Left renal pelvis (tissue), 4 donors: ENCODE data around the gene EXOC6B. TPM values are rescaled to one million over a fixed set of nuclear protein-coding genes. Genes with fewer than 3 reads are reported as not detected.

ENCODE experiments used
- DNase-seq, 4 donors: peaks; one replicate each; pipeline ENCODE4 v3.0.0-alpha.2; 2013; ENCODE audit warnings: low read depth in 4 of 4, low spot score in 3 of 4
- polyA plus RNA-seq, 4 donors: library from polyadenylated mRNA; unstranded; fragments of 120-200 nt; gene quantifications; one replicate each; pipeline ENCODE4 v1.2.1, GENCODE V29; 2013; ENCODE audit not compliant: insufficient read length in 4 of 4

Gene EXOC6B
- polyA plus RNA-seq, 4 donors: 21.9 to 25.3 (median 24.0) TPM

DNA sequence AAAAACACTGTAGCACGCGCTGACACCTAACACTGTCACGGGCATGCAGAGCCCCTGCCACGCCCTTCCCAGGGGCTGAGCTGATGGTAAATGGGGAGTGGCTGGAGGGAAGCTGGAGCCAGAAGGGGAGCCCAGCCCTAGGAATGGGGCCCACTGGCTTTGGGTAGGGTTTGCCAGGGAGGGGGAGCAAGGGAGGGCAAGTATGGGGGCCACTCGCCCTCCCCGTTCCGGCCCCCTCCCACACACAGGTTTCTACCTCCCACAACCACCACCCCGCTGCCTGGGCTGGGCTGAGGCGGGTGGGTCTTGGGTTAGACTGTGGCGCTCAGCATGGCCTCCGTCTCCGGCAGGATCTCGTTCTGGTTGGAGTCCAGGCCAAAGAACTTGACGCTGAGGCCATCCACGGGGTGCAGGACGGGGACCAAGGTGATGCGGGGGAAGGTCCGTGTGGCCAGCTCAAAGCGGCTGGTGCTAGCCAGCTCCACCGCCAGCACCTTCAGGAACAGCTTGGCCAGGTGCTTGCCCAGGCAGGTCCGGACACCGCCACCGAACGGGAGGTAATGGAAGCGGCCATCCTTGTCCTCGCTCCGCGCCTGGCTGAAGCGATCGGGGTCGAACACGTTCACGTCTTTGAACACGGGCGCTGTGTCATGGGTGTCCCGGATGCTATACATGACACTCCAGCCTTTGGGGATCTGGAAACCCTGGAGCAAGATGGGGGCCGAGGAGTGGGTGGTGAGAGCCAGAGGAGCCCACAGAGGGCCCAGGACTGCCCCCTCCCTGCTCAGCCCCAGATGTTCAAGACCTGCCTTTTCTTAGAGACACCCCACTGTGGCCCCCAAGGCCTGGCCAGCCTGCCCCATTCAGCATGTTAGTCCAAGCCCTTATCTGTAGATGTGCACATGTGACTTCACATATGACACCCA is 693.7 kb downstream of the EXOC6B start:
- no peak for DNase-seq

DNA sequence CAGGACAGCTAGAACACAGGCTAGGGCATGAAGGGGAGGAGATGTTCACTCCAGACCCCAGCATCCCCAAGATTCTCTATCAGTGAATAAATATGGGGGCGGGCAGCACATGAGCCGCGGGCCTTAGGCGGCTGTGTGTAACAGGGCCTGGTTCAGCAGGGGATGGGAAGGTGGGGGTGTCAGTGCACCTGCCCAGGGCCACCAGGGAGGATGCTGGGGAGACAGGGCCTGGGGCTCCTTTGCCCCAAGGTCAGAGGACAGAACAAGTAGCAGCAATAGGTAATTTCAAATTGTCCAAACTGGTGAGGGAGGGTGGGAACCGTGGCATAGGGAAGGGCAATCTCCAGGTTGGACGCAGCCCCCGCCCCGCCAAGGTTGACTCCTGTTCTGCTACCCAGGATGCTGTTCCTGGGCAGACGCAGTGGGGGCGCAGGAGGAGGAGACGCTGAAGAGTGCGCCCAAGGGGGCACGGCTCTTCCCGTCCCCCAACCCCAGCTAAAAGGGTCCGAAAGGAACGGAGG is 694.4 kb downstream of the EXOC6B start:
- no peak for DNase-seq

GRCh38 chr2:72130659-72131360 is 695.0 kb downstream of the EXOC6B start:
- no peak for DNase-seq

- no peak for DNase-seq
These were observed 696.0 kb downstream of the EXOC6B start for GRCh38 chr2:72129681-72130340.

DNA sequence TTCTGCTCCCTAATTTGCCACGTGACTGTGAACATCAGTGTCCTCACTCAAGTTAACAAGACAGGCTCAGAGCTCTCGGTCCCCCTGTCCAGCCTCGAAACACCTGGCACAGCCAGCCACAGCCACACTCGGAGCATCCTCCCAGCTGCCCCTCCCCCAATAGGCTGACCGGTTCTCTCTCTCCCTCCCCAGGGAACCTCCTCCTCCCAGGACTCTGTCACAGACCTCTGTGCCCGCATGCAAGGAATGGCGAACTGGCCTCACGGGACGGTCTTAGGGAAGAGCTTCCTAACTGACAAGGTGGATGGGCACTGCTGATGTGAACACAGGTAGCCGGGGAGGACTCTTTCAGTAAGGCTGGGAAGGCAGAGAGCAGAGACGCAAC is 697.0 kb downstream of the EXOC6B start:
- no peak for DNase-seq

- no peak for DNase-seq
These were observed 697.6 kb downstream of the EXOC6B start for GRCh38 chr2:72128059-72128842.

DNA sequence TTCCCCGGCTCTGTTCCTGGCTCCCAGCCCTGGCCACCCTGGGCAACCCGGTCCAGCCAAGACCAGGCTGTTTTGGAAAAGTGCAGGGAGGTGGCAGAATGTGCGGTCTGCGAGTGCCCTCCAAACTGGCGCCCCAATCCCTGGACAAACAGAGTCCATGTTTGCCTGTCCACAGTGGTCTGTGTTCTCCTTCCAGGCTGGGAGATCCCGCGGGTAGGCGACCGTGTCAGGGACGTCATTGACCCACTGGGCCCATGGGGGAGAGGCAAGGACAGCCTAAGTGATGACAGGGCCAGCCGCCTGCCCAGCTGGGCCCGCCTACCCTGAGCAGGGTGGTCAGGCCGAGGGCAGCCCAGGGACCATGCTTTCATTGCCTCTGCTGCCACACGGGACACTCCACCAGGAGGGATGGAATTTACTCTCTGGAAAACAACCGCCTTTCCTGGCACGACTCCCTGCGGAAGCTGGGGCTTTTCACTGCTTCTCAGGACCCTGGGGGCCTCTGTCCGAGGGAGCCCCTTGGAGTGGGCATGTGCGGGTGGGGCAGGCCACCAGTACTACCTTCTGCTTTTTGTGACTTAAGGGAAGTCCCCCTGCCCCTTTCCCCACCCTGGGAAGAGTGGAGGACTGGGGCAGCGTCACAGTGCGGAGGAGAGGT is 698.3 kb downstream of the EXOC6B start:
- no peak for DNase-seq

GRCh38 chr2:72126186-72127100 is 699.4 kb downstream of the EXOC6B start:
- no peak for DNase-seq

Other genes with a start within 250 kb of the EXOC6B start
- 10 to 100 TPM in 2 of 4 donors, 1 to 10 TPM in 2; 2.3 to 12.1 (median 9.7) TPM for gene SPR, start 61.4 kb upstream of the EXOC6B start, polyA plus RNA-seq
- 10 to 100 TPM in 3 of 4 donors, under 1 TPM in 1; 0.64 to 72.0 (median 32.0) TPM for gene EMX1, start 91.5 kb upstream of the EXOC6B start, polyA plus RNA-seq
- 10 to 100 TPM in 3 of 4 donors, 1 to 10 TPM in 1; 8.6 to 32.0 (median 23.4) TPM for gene SFXN5, start 245.7 kb upstream of the EXOC6B start, polyA plus RNA-seq